WERI-Rb-1 (cell line): ENCODE data around the gene UQCRHL.
"Not testable (repeated sequence)": the region's sequence is repeated elsewhere in the genome, so short reads cannot be mapped to it uniquely, and the experiment has no call there.

ENCODE experiments used
- DNase-seq: peaks from one replicate; pipeline ENCODE4 v3.0.0-alpha.2; 2020
- H3K27ac ChIP-seq: fragments of 250-450 bp; sonication (Bioruptor Pico); 2 replicates; pipeline ENCODE4 v1.5.1; 2020; ENCODE audit warnings: mild to moderate bottlenecking, moderate library complexity
- H3K27me3 ChIP-seq: fragments of 250-450 bp; sonication (Bioruptor Pico); 2 replicates; pipeline ENCODE4 v1.5.1; 2021; ENCODE audit warnings: mild to moderate bottlenecking, low read depth, moderate library complexity; ENCODE audit not compliant: insufficient read depth, severe bottlenecking
- H3K36me3 ChIP-seq: fragments of 250-450 bp; sonication (Bioruptor Pico); 2 replicates; pipeline ENCODE4 v1.5.1; 2020; ENCODE audit warnings: mild to moderate bottlenecking, moderate library complexity
- H3K4me3 ChIP-seq: 2 replicates; pipeline ENCODE4 v1.5.1; 2011; ENCODE audit warnings: low read depth, mild to moderate bottlenecking, control low read depth, low read length
- H3K9me3 ChIP-seq: fragments of 250-450 bp; sonication (Bioruptor Pico); 2 replicates; pipeline ENCODE4 v1.5.1; 2021; ENCODE audit warnings: mild to moderate bottlenecking, moderate library complexity; ENCODE audit not compliant: severe bottlenecking
- TF ChIP-seq, protein P1 (sequence below): IDR thresholded peaks from 2 replicates; pipeline ENCODE4 v1.5.1; 2011; ENCODE audit warnings: low read depth, mild to moderate bottlenecking, control low read depth, inconsistent platforms, low read length

The UQCRHL gene

DNA sequence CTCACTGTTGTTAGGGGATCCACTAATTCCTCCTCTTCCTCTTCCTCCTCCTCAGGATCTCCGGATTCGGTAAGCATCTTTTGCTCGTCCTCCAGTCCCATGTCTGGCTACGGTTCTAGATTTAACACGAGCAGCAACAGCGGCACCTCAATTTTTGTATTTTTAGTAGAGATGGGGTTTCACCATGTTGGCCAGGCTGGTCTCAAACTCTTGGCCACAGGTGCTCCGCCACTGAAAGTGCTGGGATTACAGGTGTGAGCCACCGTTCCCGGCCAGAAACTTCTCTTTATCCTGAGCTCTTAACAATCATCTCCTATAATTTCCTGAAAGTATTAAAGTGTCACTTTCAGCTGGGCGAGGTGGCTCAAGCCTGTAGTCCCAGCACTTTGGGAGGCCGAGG, at the start of gene UQCRHL:
Gene UQCRHL (minus strand): TSS at position 101 of the 400 bp plus-strand sequence. CDS start 0 bp downstream, at position 101.
- not testable (repeated sequence) for H3K27me3 ChIP-seq, H3K27ac ChIP-seq, DNase-seq, H3K9me3 ChIP-seq, H3K36me3 ChIP-seq, H3K4me3 ChIP-seq

DNA sequence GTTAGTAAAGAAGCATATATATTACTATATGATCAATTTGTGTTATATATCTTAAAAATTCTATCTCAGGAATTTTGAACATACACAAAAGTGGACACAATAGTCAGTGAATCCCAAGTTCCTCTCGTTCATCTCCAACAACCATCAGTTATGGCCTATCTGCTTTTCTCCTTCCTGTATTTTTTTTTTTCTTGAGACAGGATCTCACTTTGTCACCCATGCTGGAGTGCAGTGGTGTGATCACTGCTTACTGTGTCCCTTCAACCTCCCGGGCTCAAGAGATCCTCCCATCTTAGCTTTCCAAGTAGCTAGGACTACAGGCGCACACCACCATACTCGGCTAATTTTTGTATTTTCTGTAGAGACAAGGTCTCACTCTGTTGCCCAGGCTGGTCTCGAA, 49.4 kb upstream of the UQCRHL start:
- TF ChIP-seq, protein P1, sequence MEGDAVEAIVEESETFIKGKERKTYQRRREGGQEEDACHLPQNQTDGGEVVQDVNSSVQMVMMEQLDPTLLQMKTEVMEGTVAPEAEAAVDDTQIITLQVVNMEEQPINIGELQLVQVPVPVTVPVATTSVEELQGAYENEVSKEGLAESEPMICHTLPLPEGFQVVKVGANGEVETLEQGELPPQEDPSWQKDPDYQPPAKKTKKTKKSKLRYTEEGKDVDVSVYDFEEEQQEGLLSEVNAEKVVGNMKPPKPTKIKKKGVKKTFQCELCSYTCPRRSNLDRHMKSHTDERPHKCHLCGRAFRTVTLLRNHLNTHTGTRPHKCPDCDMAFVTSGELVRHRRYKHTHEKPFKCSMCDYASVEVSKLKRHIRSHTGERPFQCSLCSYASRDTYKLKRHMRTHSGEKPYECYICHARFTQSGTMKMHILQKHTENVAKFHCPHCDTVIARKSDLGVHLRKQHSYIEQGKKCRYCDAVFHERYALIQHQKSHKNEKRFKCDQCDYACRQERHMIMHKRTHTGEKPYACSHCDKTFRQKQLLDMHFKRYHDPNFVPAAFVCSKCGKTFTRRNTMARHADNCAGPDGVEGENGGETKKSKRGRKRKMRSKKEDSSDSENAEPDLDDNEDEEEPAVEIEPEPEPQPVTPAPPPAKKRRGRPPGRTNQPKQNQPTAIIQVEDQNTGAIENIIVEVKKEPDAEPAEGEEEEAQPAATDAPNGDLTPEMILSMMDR = no peak
- Histone ChIP-seq H3K36me3 (peaks cover 3% of the 10 kb centered on the region; the same call in 1 of the 2 replicates), H3K27ac (no peak overlapping the region), H3K4me3 (no peak overlapping the region), H3K27me3 (no peaks in the 10 kb centered on the region), H3K9me3 (no peaks in the 10 kb centered on the region)
- DNase-seq = no peak

DNA sequence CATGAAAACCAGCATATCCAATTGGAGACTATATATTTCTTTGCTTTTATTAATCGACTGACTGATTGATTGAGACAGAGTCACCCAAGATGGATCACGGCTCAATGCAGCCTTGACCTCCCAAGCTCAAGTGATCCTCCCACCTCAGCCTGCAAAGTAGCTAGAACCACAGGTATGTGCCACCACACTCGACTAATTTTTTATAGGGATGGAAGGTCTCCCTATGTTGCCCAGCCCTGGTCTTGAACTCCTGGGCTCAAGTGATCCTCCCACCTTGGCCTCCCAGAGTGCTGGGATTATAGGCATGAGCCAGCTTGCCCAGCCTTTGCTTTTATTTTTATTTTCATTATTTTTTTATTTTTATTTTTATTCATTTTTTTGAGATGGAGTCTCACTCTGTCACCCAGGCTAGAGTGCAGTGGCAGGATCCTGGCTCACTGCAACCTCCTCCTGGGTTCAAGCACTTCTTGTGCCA, 45.4 kb upstream of the UQCRHL start:
- H3K36me3 ChIP-seq = peaks cover 3% of the 10 kb centered on the region; the same call in 1 of the 2 replicates
- TF ChIP-seq, protein P1 = no peak

DNA sequence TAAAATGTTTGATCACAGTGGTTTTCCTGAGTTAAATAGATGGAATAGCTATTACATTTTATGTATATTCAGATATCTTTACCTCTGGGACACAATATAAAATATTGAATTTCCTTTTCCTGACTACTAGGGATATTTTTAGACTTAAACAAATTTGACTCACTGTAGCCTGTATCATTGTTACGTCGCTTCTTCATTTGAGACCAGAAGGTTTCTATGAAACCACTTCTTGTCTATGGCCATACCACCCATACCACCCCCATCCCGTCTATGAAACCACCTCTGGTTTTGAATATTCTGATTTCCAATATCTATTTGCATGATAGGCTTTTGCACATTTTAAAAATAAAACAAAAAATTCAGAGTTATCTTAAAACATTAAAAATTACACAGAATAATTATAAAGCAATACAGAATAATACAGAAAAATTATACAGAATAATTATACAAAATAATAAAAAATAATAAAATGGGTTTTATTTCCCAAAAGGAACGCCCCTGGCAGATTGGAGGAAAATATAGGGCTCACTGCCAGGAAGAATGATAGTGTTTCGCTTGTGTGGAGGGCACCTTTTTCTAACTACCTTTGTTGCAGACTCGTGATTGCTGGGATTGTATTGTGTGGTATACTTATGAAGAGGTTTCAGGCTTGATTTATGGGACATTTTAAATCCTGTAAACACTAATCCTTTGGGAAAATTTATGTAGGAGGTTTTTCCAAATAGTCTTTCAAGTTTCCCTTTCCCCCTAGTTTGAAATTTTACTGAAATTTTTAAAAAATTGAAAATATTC, 44.8 kb upstream of the UQCRHL start:
- TF ChIP-seq, protein P1 = no peak
- DNase-seq = no peak
- Histone ChIP-seq H3K27me3 (no peaks in the 10 kb centered on the region), H3K4me3 (no peak overlapping the region), H3K27ac (peak overlapping the region; percentile 95), H3K9me3 (no peaks in the 10 kb centered on the region), H3K36me3 (peaks cover 3% of the 10 kb centered on the region; the same call in 1 of the 2 replicates)

More for the DNA sequence above, 45.4 kb upstream of the UQCRHL start:
- H3K9me3 ChIP-seq = no peaks in the 10 kb centered on the region
- no peak overlapping the region for H3K4me3 ChIP-seq
- no peaks in the 10 kb centered on the region for H3K27me3 ChIP-seq
- no peak for DNase-seq
- no peak overlapping the region for H3K27ac ChIP-seq

DNA sequence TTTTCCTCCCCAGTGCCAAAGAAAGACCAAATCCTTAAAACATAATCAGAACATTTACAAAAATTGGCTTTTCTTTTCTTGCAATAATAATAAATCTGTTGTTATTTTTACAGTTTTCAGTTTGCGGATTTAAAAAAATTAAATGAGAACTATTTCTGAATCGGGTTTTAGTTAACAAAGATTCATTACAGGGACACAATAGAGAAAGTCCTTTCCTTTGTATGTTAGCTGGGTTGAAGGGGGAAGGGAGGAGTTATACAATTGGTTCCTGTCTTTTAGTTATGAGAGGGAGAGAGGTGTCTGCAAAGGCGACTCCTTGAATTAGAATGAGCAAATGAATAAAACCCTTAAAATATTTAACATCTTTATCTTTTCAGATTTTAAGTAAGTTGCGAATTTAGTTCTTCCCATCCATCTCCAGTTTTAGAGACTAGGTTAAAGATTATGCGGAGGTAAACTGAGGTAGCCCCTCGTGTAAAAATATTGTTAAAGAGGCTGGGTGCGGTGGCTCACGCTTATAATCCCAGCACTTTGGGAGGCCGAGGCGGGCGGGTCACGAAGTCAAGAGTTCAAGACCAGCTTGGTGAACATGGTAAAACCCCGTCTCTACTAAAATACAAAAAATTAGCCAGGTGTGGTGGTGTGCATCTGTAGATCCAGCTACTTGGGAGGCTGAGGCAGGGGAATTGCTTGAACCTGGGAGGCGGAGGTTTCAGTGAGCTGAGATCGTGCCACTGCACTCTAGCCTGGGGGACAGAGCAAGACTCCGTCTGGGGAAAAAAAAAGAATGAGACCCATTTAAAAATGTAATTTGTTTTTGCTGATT, 44.0 kb upstream of the UQCRHL start:
- Histone ChIP-seq H3K27ac (peak overlapping the region; percentile 95), H3K4me3 (no peak overlapping the region), H3K9me3 (no peaks in the 10 kb centered on the region), H3K36me3 (peaks cover 3% of the 10 kb centered on the region; the same call in 1 of the 2 replicates), H3K27me3 (no peaks in the 10 kb centered on the region)
- no peak for DNase-seq
- TF ChIP-seq, protein P1 = no peak

DNA sequence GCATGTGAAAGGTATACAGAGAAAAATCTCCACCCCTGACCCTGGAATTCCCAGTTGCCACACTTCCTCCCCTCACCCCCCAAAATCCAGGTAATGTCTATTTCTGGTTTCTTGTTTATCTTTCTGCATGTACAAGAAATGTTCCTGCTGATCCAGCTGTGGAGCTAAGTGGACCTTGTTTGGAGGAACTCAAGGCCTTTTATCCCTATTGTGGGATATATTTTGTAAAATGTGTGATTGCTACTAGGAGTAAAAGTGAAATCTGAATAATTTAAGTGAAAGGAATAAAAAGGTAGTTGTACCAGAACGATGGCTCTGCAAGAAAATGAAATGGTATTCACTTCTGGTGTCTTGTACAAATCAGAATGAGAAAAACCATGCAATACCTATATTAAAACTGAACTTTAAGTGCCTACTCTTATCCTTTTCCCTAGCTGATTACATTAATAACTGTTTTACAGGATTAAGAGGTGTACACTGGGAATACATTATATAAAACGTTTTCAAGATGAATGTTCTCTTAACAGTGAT, 43.1 kb upstream of the UQCRHL start:
- DNase-seq = no peak
- Histone ChIP-seq H3K4me3 (peak overlapping the region; percentile 81), H3K9me3 (no peaks in the 10 kb centered on the region), H3K36me3 (peaks cover 3% of the 10 kb centered on the region; the same call in 1 of the 2 replicates), H3K27me3 (no peaks in the 10 kb centered on the region), H3K27ac (peak overlapping the region; percentile 95)
- TF ChIP-seq, protein P1 = no peak
